Neural cell (in vitro differentiated cells): ENCODE results near the gene SLC11A1. TPM values are rescaled to one million over a fixed set of nuclear protein-coding genes. Genes with fewer than 3 reads are reported as not detected.

Experiments used
- H2AFZ ChIP-seq: fragments of 200-600, 300-800 bp; sonication (generic), shearing (Covaris generic); 2 replicates; pipeline ENCODE4 v1.6.0; 2014; ENCODE audit warnings: low read depth, mild to moderate bottlenecking, antibody characterized with exemption, low read length, moderate library complexity
- H3F3A ChIP-seq: fragments of 200-600 bp; shearing (Covaris generic); 2 replicates; pipeline ENCODE4 v1.6.1; 2016; ENCODE audit warnings: mild to moderate bottlenecking, moderate library complexity, mixed read lengths, antibody characterized with exemption, low read length; ENCODE audit not compliant: insufficient read depth, poor library complexity, severe bottlenecking
- H3K27ac ChIP-seq: fragments of 200-600, 300-800 bp; sonication (generic), shearing (Covaris generic); 2 replicates; pipeline ENCODE4 v1.5.1; 2014; ENCODE audit warnings: mild to moderate bottlenecking, low read length, moderate library complexity
- H3K27me3 ChIP-seq: fragments of 300-800, 200-600 bp; sonication (generic), shearing (Covaris generic); 2 replicates; pipeline ENCODE4 v1.6.0; 2014; ENCODE audit warnings: mild to moderate bottlenecking, low read depth, low read length, moderate library complexity; ENCODE audit not compliant: insufficient read depth
- H3K36me3 ChIP-seq: fragments of 300-800, 200-600 bp; sonication (generic), shearing (Covaris generic); 2 replicates; pipeline ENCODE4 v1.5.1; 2014; ENCODE audit warnings: mild to moderate bottlenecking, antibody characterized with exemption, low read length, moderate library complexity; ENCODE audit not compliant: insufficient read depth
- H3K4me2 ChIP-seq: fragments of 300-800, 200-600 bp; sonication (generic), shearing (Covaris generic); 2 replicates; pipeline ENCODE4 v1.6.0; 2014; ENCODE audit warnings: mild to moderate bottlenecking, low read length
- H3K4me3 ChIP-seq: fragments of 300-800, 200-600 bp; sonication (generic), shearing (Covaris generic); 2 replicates; pipeline ENCODE4 v1.5.1; 2014; ENCODE audit warnings: mild to moderate bottlenecking, low read length, moderate library complexity
- H3K79me2 ChIP-seq: fragments of 200-600 bp; shearing (Covaris generic); replicated peaks from 2 replicates; pipeline ENCODE4 v1.6.0; 2014; ENCODE audit warnings: mild to moderate bottlenecking, low read length, moderate library complexity; ENCODE audit not compliant: insufficient read depth
- H3K9ac ChIP-seq: fragments of 300-800, 200-600 bp; sonication (generic), shearing (Covaris generic); 2 replicates; pipeline ENCODE4 v1.6.1; 2016; ENCODE audit warnings: mild to moderate bottlenecking, low read length, mixed read lengths
- H3K9me2 ChIP-seq: fragments of 200-600 bp; shearing (Covaris generic); 2 replicates; pipeline ENCODE4 v1.6.1; 2016; ENCODE audit warnings: mild to moderate bottlenecking, low read length, mixed read lengths; ENCODE audit not compliant: insufficient read depth
- H3K9me3 ChIP-seq: fragments of 200-600, 300-800 bp; sonication (generic), shearing (Covaris generic); 2 replicates; pipeline ENCODE4 v1.6.1; 2016; ENCODE audit warnings: mild to moderate bottlenecking, mixed run types, low read length, moderate library complexity, mixed read lengths
- H4K20me1 ChIP-seq: fragments of 200-600 bp; shearing (Covaris generic); 2 replicates; pipeline ENCODE4 v1.6.1; 2016; ENCODE audit warnings: mild to moderate bottlenecking, mixed run types; ENCODE audit not compliant: insufficient read depth
- CTCF ChIP-seq: fragments of 450-650 bp; IDR thresholded peaks from 2 replicates; pipeline ENCODE4 v1.5.1; 2014; ENCODE audit warnings: antibody characterized with exemption, mild to moderate bottlenecking, moderate library complexity; ENCODE audit not compliant: poor library complexity, severe bottlenecking
- EP300 ChIP-seq: fragments of 450-650 bp; conservative IDR thresholded peaks from 2 replicates; pipeline ENCODE4 v1.6.1; 2014; ENCODE audit warnings: antibody characterized with exemption, mild to moderate bottlenecking, moderate library complexity; ENCODE audit not compliant: poor library complexity, severe bottlenecking
- EZH2 ChIP-seq: fragments of 200-600, 300-800 bp; shearing (Covaris generic), sonication (generic); IDR thresholded peaks from 2 replicates; pipeline ENCODE4 v1.6.1; 2014; ENCODE audit warnings: antibody characterized with exemption, low read length, borderline replicate concordance, mild to moderate bottlenecking; ENCODE audit not compliant: insufficient read depth, poor library complexity, severe bottlenecking
- MXI1 ChIP-seq: fragments of 450-650 bp; conservative IDR thresholded peaks from 2 replicates; pipeline ENCODE4 v1.6.1; 2014; ENCODE audit warnings: antibody characterized with exemption, mild to moderate bottlenecking; ENCODE audit not compliant: poor library complexity, severe bottlenecking
- POLR2AphosphoS5 ChIP-seq: IDR thresholded peaks from 2 replicates; pipeline ENCODE4 v1.6.1; 2012
- RAD21 ChIP-seq: fragments of 450-650 bp; conservative IDR thresholded peaks from 2 replicates; pipeline ENCODE4 v1.6.1; 2014; ENCODE audit warnings: antibody characterized with exemption, mild to moderate bottlenecking, moderate library complexity
- REST ChIP-seq: IDR thresholded peaks from 2 replicates; pipeline ENCODE4 v1.6.1; 2012; ENCODE audit warnings: borderline replicate concordance
- SMC3 ChIP-seq: fragments of 450-650 bp; conservative IDR thresholded peaks from 2 replicates; pipeline ENCODE4 v1.6.1; 2014; ENCODE audit warnings: antibody characterized with exemption, mild to moderate bottlenecking, moderate library complexity; ENCODE audit not compliant: poor library complexity
- TAF1 ChIP-seq: IDR thresholded peaks from 2 replicates; pipeline ENCODE4 v1.6.1; 2012; ENCODE audit warnings: low read depth
- polyA plus RNA-seq: library from polyadenylated mRNA; depleted of rRNA; stranded (reverse); fragments of >200 nt; gene quantifications from 2 replicates; pipeline ENCODE4 v1.2.3, GENCODE V29; 2014

Gene SLC11A1
- polyA plus RNA-seq, 1 donor from 2014 or later, result not detected

GRCh38 chr2:218354850-218355443, 27.1 kb upstream of the SLC11A1 start:
- Histone ChIP-seq H4K20me1 (no peaks in the 10 kb centered on the region), H3K9me3 (no peaks in the 10 kb centered on the region), H3K4me2 (no peak overlapping the region), H3K79me2 (no peaks in the 10 kb centered on the region), H2AFZ (no peak overlapping the region), H3K36me3 (no peaks in the 10 kb centered on the region), H3K4me3 (no peak overlapping the region), H3K27me3 (no peaks in the 10 kb centered on the region), H3K9ac (no peak overlapping the region), H3K27ac (no peak overlapping the region), H3K9me2 (no peaks in the 10 kb centered on the region), H3F3A (no peaks in the 10 kb centered on the region)
- no peak for TF ChIP-seq REST
- no peak for TF ChIP-seq TAF1
- no peak for TF ChIP-seq SMC3
- TF ChIP-seq EP300, result no peak
- TF ChIP-seq POLR2AphosphoS5, result no peak
- no peak for TF ChIP-seq EZH2
- TF ChIP-seq RAD21, result no peak
- TF ChIP-seq CTCF, result no peak
- TF ChIP-seq MXI1, result no peak

DNA sequence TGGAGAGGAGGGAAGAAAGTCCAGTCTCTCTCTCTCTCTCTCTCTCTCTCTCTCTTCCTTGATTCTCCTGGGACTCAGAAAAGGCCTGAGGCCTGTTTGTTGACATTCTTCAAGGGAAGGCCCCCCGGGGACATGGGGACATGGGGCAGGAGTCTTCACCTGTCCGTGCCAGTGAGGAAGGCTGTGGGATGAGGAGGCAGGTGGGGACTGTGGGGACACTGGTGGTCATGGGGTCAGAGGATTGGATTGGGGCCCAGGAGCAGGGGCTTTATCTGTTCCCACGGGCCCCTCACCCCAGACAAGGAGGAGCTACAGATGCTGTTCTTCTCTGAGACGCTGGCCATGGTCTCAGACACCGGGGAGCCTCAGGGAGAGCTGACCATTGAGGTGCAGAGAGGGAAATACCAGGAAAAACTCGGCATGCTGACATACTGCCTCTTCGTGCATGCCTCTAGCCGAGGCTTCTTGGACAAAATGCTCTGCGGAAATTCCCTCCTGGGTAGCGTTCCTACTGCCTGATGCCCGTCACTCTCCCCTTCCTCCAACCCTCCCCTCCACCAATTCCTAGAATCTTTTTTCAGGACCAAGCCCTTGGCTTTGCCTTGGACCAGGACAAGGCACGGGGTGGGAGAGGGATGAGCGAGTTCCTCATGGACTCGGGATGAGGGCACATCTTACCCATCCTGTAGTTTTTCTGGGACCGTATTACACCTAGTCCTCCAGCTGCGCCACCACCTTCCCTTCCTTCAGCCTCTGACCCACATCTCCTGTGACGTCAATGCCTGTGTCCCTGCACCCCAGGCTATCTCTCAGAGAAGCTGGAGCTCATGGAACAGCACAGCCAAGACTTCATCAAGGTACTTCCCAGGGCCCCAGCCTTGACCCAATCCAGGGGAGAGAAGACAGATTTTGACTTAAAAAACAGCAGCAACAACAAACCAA, 24.6 kb upstream of the SLC11A1 start:
- H3K4me2 ChIP-seq, result no peak overlapping the region

More for the DNA sequence above, 24.6 kb upstream of the SLC11A1 start:
- Histone ChIP-seq H3K9me3 (no peaks in the 10 kb centered on the region), H3F3A (no peaks in the 10 kb centered on the region), H4K20me1 (no peaks in the 10 kb centered on the region), H3K36me3 (no peaks in the 10 kb centered on the region), H3K27me3 (no peaks in the 10 kb centered on the region), H3K9ac (no peak overlapping the region), H3K79me2 (no peaks in the 10 kb centered on the region), H3K9me2 (no peaks in the 10 kb centered on the region), H2AFZ (no peak overlapping the region), H3K4me3 (no peak overlapping the region), H3K27ac (no peak overlapping the region)
- TF ChIP-seq TAF1, result no peak
- TF ChIP-seq EP300, result no peak
- no peak for TF ChIP-seq SMC3
- no peak for TF ChIP-seq RAD21
- TF ChIP-seq POLR2AphosphoS5, result no peak
- TF ChIP-seq EZH2, result no peak
- TF ChIP-seq REST, result no peak
- no peak for TF ChIP-seq CTCF
